Measurements from ENCODE around the gene CDKL5. TPM values are rescaled to one million over a fixed set of nuclear protein-coding genes. Genes with fewer than 3 reads are reported as not detected.

CDKL5 gene
- total and polyA plus RNA-seq, 7 donors, result 0.42 to 3.8 (median 1.6) TPM

DNA sequence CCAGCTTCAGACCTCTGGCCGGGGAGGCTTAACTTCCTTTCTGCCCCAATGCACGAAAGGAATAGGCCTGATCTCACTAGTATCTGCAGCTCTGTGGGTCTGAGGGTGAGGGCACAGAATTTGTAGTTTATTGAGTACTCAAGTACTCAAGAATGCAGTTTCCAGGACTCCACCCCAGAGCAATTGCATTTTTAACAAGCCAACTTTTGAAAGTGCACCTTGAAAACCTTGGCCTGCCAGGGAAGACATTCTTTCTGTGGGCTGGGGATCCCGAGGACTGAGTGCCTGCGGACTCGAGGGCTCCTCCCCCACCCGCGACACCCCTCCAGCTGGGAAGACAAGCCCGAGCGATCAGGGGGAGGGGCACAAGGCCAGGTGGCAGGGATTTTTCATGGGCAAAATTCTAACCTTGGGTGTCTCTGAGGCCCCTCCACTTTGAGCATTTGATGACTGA lies 224.1 kb downstream of the CDKL5 start:
- H3K4me1 ChIP-seq, result no peaks in the 10 kb centered on the region
- H3K4me3 ChIP-seq, result no peak overlapping the region
- no peaks in the 10 kb centered on the region for H3K27me3 ChIP-seq (ENCODE audit: insufficient read depth in 3 of 3, low read length in 2 of 3)
- intact Hi-C loops (cut with DNase I), result no loop called here
- H3K27ac ChIP-seq, result no peak overlapping the region
- ATAC-seq (no peak), DNase-seq (no peak)
- H3K9me3 ChIP-seq, result no peaks in the 10 kb centered on the region
- TF ChIP-seq, protein P1, sequence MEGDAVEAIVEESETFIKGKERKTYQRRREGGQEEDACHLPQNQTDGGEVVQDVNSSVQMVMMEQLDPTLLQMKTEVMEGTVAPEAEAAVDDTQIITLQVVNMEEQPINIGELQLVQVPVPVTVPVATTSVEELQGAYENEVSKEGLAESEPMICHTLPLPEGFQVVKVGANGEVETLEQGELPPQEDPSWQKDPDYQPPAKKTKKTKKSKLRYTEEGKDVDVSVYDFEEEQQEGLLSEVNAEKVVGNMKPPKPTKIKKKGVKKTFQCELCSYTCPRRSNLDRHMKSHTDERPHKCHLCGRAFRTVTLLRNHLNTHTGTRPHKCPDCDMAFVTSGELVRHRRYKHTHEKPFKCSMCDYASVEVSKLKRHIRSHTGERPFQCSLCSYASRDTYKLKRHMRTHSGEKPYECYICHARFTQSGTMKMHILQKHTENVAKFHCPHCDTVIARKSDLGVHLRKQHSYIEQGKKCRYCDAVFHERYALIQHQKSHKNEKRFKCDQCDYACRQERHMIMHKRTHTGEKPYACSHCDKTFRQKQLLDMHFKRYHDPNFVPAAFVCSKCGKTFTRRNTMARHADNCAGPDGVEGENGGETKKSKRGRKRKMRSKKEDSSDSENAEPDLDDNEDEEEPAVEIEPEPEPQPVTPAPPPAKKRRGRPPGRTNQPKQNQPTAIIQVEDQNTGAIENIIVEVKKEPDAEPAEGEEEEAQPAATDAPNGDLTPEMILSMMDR (IDR thresholded peaks at IDR 0.05), result no peak
- WGBS, 3 donors, result 39 to 67% (median 53%) methylated on average over 6 to 9 of the region's 9 CpGs
- H3K36me3 ChIP-seq (ENCODE audit: insufficient read depth in 1 of 2, low read depth in 1 of 2), result no peaks in the 10 kb centered on the region

DNA sequence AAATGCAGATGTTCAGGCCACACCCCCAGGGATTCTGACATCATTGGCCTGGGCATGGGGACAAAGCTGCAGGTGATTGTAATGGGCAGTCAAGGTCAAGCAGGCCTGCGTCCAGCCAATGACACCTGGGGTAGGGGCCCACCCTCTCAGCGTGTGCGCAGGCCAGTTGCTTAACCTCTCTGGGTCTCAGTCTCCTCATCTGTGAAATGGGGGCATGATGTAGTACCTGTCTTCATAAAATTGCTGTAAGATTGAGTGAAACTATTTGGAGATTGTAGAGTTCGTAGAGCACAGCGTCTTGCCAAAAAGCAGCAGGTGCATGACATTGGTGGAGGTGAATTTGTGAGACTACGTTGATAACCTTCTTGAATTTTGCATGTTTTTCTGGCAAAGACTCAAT lies 225.3 kb downstream of the CDKL5 start:
- H3K27me3 ChIP-seq (ENCODE audit: insufficient read depth in 3 of 3, low read length in 2 of 3), result no peaks in the 10 kb centered on the region
- H3K27ac ChIP-seq, result no peak overlapping the region
- H3K4me1 ChIP-seq, result no peaks in the 10 kb centered on the region
- no peaks in the 10 kb centered on the region for H3K36me3 ChIP-seq (ENCODE audit: insufficient read depth in 1 of 2, low read depth in 1 of 2)
- H3K4me3 ChIP-seq, result no peak overlapping the region
- TF ChIP-seq, protein P1 (IDR thresholded peaks at IDR 0.05), result no peak
- DNase-seq (no peak), ATAC-seq (no peak)
- no peaks in the 10 kb centered on the region for H3K9me3 ChIP-seq
- intact Hi-C loops (cut with DNase I), result no loop called here
- 80 to 97% (median 86%) methylated on average over 6 of the region's 6 CpGs for WGBS, 3 donors

DNA sequence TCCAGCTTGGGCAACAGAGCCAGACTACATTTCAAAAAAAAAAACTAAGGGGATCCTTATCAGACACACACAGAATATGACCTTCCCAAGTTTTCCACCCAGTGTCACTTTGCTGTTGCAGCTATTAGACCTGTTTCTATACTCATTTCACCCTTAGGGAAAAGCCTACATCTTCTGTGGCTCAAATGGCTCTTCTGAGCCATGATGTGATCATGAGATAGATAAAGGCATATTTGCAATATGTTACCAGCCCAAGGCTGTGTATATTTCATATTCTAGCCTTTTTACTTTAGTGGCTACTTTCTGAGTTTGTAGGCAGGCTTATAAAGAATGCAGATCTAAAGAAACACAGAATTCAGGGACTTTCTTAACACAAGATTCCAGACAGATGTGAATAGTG lies 227.2 kb downstream of the CDKL5 start:
- DNase-seq, result no peak
- H3K36me3 ChIP-seq (ENCODE audit: insufficient read depth in 1 of 2, low read depth in 1 of 2), result no peaks in the 10 kb centered on the region
- intact Hi-C loops (cut with DNase I), result no loop called here
- no peaks in the 10 kb centered on the region for H3K27me3 ChIP-seq (ENCODE audit: insufficient read depth in 3 of 3, low read length in 2 of 3)
- ATAC-seq, result no peak
- TF ChIP-seq, protein P1 (IDR thresholded peaks at IDR 0.05), result no peak
- H3K9me3 ChIP-seq, result no peaks in the 10 kb centered on the region
- no peaks in the 10 kb centered on the region for H3K4me1 ChIP-seq
- no peak overlapping the region for H3K4me3 ChIP-seq
- H3K27ac ChIP-seq, result no peak overlapping the region

DNA sequence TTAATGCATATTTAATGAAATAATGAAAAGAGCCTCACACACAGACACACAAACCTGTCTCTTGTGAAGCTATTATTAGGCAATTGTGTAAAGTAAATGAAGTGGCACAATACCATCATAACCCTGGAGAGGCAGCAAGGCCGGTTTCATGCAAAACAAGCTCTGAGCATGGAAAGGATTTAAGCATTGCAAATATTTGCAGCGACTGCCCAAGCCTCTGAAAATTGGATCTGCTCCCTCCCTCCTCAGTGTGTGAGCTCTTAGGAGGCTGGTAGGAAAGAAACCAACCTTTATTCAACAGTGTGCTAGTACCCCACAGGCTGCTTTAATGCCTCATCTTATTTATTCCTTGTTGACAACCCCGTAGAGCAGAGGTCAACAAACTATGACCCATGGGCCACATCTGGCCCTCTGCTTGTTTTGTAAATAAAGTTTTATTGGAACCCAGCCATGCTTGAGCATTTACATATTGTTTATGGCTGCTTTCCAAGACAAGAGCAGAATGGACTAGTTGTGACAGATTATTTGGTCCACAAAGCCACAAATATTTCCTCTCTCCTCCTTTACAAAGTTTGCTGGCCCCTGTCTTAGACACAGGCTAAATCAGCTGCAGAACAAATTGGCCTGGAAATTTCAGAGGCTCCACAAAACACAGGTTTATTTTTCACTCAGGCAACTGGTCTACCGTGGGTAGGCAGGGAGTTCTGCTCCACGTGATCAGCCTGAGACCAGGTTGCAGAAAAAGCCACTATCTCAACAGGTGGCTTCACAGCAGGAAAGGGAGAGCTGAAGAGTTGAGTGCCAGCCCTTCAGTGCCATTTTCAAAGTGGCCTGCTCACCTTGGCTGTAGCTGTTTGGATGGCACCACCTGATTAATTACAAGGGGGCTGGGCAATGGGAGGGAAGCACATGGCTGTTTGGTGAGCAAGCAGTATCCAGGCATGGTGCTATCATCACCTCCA lies 229.7 kb downstream of the CDKL5 start:
- TF ChIP-seq, protein P1 (IDR thresholded peaks at IDR 0.05), result no peak
- H3K27ac ChIP-seq, result no peak overlapping the region
- DNase-seq (no peak), ATAC-seq (no peak)
- intact Hi-C loops (cut with DNase I), result no loop called here
- 34 to 41% (median 34%) methylated on average over 5 of the region's 5 CpGs for WGBS, 3 donors
- no peaks in the 10 kb centered on the region for H3K27me3 ChIP-seq (ENCODE audit: insufficient read depth in 3 of 3, low read length in 2 of 3)
- H3K4me3 ChIP-seq, result no peak overlapping the region
- no peaks in the 10 kb centered on the region for H3K9me3 ChIP-seq
- no peaks in the 10 kb centered on the region for H3K36me3 ChIP-seq (ENCODE audit: insufficient read depth in 1 of 2, low read depth in 1 of 2)
- H3K4me1 ChIP-seq, result no peaks in the 10 kb centered on the region
